ENCODE results near the gene PSKH1.
"Not testable (repeated sequence)": the region's sequence is repeated elsewhere in the genome, so short reads cannot be mapped to it uniquely, and the experiment has no call there.

The PSKH1 gene

DNA sequence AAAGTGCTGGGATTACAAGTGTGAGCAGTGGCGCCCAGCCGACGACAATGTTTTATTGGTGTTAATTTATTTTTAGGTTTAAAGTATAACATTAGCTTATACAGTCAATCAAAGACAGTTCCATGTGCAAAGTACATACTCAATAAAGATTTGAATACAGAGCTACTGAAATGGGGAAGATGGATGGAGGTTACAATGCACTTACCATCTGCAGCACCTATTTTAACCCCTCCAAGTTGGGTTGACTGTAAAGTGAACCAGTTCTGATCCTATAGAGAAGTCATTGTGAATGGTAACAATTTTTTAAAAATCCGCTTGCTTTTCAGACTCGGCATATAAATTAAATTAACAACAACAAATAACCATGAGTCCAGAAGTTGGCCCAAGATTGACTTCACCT lies 679 bp upstream of the PSKH1 start:
- H3K27ac Mint-ChIP-seq = peak overlapping the region; percentile 63
- no peaks in the 10 kb centered on the region for H3K27me3 Mint-ChIP-seq
- ATAC-seq = no peak
- no peak for DNase-seq
- peaks cover 36% of the 10 kb centered on the region for H3K4me1 Mint-ChIP-seq
- H3K9me3 Mint-ChIP-seq = no peaks in the 10 kb centered on the region
- peaks cover 5% of the 10 kb centered on the region for H3K36me3 Mint-ChIP-seq (ENCODE audit: low read depth)
- peak overlapping the region; percentile 80 for H3K4me3 Mint-ChIP-seq

DNA sequence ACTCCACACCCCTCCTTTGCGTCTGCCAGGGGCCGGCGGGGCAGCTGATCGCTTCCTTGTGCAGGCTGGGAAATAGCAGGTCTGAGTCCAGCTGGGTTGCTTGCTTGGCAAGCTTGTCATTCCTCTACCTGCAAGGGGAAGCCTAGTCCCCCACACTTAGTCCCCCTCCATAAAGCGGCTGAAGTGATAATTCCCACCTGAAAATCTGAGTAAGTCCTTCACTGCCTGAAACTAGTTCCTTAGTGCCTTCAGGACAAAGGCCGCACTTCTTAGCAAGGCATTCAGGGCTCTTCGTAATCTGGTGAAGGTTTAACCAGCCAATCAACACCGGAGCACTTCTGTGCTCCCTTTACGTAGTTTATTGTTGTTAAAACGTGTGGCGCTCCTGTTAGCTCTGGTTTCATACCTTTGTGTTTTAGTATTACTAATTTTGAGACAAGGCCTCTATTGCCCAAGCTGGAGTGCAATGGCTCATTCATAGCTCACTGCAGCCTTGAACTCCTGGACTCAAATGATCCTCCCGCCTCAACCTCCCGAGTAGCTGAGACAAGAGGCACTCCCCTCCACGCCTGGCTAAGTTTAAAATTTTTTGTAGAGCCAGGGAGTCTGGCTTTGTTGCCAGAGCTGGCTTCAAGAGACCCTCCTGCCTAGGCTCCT lies 817 bp downstream of the PSKH1 start:
- DNase-seq (no peak), ATAC-seq (no peak)
- H3K4me1 Mint-ChIP-seq = peaks cover 36% of the 10 kb centered on the region
- H3K27ac Mint-ChIP-seq = peak overlapping the region; percentile 92
- peaks cover 5% of the 10 kb centered on the region for H3K36me3 Mint-ChIP-seq (ENCODE audit: low read depth)
- no peaks in the 10 kb centered on the region for H3K9me3 Mint-ChIP-seq
- H3K4me3 Mint-ChIP-seq = peak overlapping the region; percentile 94
- H3K27me3 Mint-ChIP-seq = no peaks in the 10 kb centered on the region

DNA sequence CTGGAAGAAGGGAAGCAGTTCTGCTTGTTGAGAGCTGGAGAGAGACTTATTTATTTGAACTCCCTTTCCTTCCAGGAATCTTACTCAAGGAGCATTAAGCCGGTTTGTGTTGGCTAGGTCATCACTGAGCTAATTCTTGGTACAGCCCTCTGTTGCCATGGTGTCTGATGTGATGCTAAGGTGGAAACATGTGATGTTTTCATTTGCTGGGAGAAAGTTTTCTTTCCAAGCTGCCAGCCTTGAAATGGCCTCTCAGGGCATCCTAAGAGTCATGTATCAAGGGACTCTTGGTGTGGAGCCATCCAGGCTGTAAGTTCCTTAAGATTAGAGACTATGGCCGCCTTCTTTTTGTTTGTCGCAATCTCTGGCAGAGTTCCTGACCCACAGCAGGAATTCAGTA lies 4.2 kb downstream of the PSKH1 start:
- Mint-ChIP-seq H3K27me3 (no peaks in the 10 kb centered on the region), H3K27ac (no peak overlapping the region), H3K9me3 (no peaks in the 10 kb centered on the region), H3K4me1 (peaks cover 36% of the 10 kb centered on the region), H3K4me3 (no peak overlapping the region), H3K36me3 (ENCODE audit: low read depth) (peaks cover 5% of the 10 kb centered on the region)
- DNase-seq = no peak
- no peak for ATAC-seq

DNA sequence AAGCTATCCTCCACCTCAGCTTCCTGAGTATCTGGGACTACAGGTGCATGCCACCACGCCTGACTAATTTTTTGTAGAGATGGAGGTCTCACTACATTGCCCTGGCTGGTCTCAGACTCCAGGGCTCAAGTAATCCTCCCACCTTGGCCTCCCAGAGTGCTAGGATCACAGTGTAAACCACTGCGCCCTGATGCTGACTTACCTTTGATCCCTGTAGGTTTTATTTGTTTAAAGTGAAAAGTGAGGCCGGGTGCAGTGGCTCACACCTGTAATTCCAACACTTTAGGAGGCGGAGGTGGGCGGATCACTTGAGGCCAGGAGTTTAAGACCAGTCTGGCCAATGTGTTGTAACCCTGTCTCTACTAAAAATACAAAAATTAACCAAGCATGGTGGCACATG lies 8.7 kb downstream of the PSKH1 start:
- no peak overlapping the region for H3K4me3 Mint-ChIP-seq
- no peak overlapping the region for H3K27ac Mint-ChIP-seq
- H3K27me3 Mint-ChIP-seq = no peaks in the 10 kb centered on the region
- DNase-seq = no peak
- H3K36me3 Mint-ChIP-seq (ENCODE audit: low read depth) = peaks cover 2% of the 10 kb centered on the region
- ATAC-seq = no peak
- no peaks in the 10 kb centered on the region for H3K9me3 Mint-ChIP-seq
- H3K4me1 Mint-ChIP-seq = peaks cover 6% of the 10 kb centered on the region

DNA sequence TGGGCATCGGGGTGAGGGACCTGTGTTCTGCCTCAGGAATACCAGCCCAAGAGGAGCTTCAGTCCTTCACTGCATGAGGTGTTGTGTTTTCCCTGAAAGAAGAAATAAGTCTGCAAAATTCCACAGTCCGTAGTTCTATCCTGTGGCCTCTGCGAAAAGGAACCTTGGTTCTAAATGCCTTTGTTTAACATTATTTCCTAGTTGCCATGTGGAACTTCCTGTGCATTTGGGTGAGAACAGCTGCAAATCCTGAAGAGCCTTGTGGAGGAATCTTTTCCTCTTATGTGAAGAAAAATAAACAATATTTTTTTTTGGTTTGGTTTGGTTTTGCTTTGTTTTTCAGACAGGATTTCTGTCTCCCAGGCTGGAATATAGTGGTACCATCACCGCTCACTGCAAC lies 9.8 kb downstream of the PSKH1 start:
- Mint-ChIP-seq H3K9me3 (no peaks in the 10 kb centered on the region), H3K27me3 (no peaks in the 10 kb centered on the region), H3K4me1 (peaks cover 5% of the 10 kb centered on the region), H3K27ac (no peak overlapping the region), H3K4me3 (no peak overlapping the region), H3K36me3 (ENCODE audit: low read depth) (peaks cover 2% of the 10 kb centered on the region)
- ATAC-seq = no peak
- DNase-seq = no peak

DNA sequence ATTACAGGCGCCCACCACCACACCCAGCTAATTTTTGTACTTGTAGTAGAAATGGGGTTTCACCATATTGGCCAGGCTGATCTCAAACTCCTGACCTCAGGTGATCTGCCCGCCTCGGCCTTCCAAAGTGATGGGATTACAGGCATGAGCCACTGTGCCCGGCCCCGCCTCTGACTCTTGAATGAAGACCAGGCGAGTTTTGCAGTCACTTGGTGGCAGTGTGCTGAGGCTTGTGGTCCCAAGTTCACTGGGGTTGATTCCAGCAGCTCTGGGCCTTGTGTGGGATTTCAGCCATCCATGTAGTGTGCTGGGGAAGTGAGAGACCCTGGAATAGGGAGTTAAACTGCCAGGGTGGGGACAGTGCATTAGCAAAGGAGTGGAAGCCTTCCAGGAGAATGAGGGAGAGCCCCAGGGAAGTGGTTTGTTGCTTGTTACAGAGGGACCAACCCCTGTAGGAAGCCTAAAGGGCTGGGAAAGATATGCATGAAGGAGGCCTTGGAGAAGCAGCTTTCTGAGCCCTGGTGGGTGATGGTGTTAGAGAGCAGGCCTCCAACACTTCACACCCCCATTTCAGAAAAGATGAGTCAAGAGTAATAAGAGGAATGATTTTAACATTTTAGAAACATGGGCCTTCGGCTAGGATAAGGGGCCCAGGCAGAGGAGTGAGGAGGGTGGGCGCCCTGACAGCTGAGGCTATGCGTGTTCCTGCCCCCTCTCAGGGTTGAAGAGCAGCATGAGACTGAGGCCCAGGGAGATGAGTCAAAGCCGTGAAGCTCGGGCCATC lies 14.5 kb downstream of the PSKH1 start:
- peak; percentile 51 for ATAC-seq
- Mint-ChIP-seq H3K4me3 (no peak overlapping the region), H3K36me3 (ENCODE audit: low read depth) (peaks cover 9% of the 10 kb centered on the region), H3K27ac (peak overlapping the region; percentile 61), H3K27me3 (no peaks in the 10 kb centered on the region), H3K9me3 (no peaks in the 10 kb centered on the region), H3K4me1 (peaks cover 23% of the 10 kb centered on the region)
- no peak for DNase-seq

DNA sequence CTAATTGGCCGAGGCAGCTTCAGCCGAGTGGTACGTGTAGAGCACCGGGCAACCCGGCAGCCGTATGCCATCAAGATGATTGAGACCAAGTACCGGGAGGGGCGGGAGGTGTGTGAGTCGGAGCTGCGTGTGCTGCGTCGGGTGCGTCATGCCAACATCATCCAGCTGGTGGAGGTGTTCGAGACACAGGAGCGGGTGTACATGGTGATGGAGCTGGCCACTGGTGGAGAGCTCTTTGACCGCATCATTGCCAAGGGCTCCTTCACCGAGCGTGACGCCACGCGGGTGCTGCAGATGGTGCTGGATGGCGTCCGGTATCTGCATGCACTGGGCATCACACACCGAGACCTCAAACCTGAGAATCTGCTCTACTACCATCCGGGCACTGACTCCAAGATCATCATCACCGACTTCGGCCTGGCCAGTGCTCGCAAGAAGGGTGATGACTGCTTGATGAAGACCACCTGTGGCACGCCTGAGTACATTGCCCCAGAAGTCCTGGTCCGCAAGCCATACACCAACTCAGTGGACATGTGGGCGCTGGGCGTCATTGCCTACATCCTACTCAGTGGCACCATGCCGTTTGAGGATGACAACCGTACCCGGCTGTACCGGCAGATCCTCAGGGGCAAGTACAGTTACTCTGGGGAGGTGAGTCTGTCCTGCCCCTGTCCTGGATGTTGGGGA lies 16.1 kb downstream of the PSKH1 start:
- Mint-ChIP-seq H3K4me3 (no peak overlapping the region), H3K9me3 (no peaks in the 10 kb centered on the region), H3K36me3 (ENCODE audit: low read depth) (peaks cover 9% of the 10 kb centered on the region), H3K27me3 (no peaks in the 10 kb centered on the region), H3K4me1 (peaks cover 23% of the 10 kb centered on the region), H3K27ac (no peak overlapping the region)
- ATAC-seq = no peak
- no peak for DNase-seq

DNA sequence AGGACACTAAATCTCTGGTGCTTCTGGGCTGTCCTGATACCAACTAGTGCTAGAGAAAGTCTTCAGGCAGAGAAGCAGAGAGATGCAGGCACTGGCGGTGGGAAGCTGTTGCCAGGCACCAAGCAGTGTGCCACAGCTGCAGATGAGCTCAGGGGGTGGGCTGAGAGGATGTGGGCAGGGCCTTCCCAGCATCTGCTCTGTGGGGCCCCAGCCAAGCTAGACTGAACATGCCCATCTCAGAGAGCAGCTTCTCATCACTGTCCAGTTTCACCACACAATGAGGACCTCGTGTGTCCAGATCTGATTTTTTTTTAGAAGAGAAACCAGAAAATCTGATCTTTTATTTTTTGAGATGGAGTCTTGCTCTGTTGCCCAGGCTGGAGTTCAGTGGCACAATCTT lies 17.1 kb downstream of the PSKH1 start:
- H3K4me3 Mint-ChIP-seq = no peak overlapping the region
- no peak overlapping the region for H3K27ac Mint-ChIP-seq
- H3K36me3 Mint-ChIP-seq (ENCODE audit: low read depth) = peaks cover 9% of the 10 kb centered on the region
- no peaks in the 10 kb centered on the region for H3K27me3 Mint-ChIP-seq
- peaks cover 23% of the 10 kb centered on the region for H3K4me1 Mint-ChIP-seq
- DNase-seq (no peak), ATAC-seq (peak; percentile 80)
- no peaks in the 10 kb centered on the region for H3K9me3 Mint-ChIP-seq

DNA sequence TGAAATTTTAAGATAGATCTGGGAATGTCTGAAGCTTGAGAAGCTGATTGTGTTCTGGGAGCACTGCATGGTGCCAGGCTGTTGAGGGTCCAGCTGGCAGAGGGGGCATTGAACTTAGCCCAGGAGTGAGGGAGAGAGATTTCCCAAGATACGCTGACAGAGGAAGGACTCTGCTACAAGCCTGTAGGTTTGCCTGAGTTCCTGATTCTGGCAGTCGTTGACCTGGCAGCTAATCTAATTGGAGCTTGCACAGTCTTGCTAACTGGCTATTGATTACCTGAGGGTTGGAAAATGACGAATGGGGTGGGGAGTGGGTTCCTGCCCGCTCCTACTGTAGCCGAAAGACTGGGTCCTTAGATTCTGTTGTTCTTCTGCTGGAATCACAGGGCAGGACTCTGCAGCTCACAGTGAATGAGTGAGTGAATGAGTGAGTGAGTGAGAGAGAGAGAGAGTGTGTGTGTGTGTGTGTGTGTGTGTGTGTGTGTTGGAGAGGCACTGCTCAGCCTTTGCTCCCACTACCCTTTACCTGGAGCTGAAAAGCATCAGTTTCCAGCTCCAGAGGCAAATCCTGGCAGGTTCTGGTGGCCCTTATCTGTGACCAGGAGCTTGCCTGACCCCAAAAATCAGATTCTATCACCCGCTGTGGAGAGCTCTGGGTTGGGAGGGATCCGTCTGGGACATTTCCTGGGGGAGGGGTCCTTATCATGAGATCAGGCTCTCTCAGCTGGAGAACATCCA lies 21.9 kb downstream of the PSKH1 start:
- H3K27ac Mint-ChIP-seq = no peak overlapping the region
- peaks cover 7% of the 10 kb centered on the region for H3K36me3 Mint-ChIP-seq (ENCODE audit: low read depth)
- peaks cover 28% of the 10 kb centered on the region for H3K4me1 Mint-ChIP-seq
- no peak overlapping the region for H3K4me3 Mint-ChIP-seq
- DNase-seq (no peak), ATAC-seq (no peak)
- H3K9me3 Mint-ChIP-seq = no peaks in the 10 kb centered on the region
- H3K27me3 Mint-ChIP-seq = no peaks in the 10 kb centered on the region

DNA sequence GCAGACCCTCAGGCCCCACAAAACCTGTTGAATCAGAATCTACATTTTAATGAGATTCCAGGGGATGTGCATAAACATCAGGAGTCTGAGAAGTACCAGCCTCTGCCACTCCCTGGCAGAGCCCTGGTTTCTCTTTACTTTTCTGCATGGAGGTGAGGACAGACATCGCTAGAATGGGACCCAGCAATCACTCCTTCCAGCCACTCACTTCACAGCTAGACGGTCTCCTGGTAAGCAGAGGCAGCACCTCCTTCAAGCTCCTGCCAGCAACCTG lies 22.4 kb downstream of the PSKH1 start:
- not testable (repeated sequence) for ATAC-seq, H3K27ac Mint-ChIP-seq
- H3K4me1 Mint-ChIP-seq = peaks cover 25% of the 10 kb centered on the region

DNA sequence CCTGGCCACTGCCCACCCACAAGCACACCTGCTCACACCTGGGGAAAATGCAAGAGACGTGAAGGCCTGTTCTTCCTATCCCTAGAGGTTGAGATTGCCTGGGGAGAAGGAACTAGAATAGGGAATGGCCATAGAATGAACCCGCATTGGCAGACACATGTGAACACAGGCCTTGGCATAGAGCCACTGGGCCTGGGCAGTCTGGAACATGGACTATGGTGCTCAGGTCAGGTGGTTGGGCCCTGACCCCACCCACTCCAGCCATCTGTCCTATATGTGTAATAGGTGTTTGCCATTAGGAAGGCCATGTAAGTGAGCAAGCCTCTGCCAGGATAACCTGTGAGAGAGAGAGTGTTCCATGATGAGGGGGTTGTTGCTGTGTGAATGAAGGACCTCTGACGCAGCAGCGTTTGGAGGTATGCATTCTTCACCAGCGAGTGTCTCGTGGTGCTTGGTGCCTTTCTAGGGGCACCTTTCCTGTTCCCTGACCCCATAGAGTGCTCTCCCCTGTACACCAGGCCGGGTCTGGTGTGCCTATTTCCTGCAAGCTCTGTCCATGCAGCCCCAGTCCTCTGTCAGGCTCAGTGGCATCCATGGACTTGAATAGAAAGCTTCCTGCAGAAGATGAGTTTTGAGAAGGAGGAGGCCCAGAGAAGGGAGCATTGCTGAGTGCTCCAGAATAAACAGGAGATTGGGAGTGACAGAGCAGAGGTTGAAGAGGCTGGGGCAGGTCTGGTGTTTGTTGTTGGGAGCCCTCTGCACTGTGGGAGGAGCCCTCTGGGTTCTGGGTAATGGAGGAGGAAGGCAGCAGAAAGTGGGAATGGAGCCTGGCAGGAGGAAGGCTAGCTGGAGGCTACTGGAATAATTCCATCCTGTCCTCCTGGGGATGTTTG lies 23.0 kb downstream of the PSKH1 start:
- no peaks in the 10 kb centered on the region for H3K9me3 Mint-ChIP-seq
- no peak overlapping the region for H3K4me3 Mint-ChIP-seq

More for the DNA sequence above, 22.4 kb downstream of the PSKH1 start:
- H3K36me3 Mint-ChIP-seq (ENCODE audit: low read depth); H3K4me3 Mint-ChIP-seq; H3K9me3 Mint-ChIP-seq; H3K27me3 Mint-ChIP-seq; DNase-seq: not testable (repeated sequence)

DNA sequence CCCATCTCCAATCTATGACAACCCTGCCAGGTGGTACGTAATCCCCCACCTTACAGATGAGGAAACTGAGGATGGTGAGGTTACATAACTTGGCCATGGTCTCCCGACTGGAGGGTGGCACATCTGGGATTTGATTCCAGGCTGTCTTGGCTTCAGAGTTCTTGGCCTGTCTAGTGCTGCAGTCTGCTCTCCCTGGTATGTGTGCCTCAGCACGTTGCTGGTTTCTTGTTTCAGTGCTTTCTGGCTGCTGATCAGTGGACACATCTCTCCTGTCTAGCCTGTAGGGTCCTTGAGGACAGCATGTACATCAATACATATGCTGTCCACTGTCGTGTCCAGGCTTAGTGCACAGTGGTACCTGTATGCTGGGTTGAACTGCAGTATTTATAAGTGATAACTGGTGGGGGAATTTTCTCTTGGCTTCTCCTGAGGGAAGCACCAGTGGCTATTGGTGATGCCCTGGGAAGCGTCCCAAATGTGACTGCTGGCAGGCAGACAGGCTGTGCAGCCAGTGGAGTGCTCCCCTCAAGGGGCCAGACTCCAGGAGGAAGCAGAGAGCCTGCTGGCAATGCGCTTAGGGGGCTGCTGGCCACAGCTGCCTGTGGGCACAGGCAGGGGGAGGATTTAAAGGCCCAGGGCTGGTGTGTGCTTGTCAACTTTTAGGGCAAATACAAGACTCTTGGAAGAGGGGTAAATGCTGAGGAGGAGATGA lies 24.2 kb downstream of the PSKH1 start:
- no peaks in the 10 kb centered on the region for H3K27me3 Mint-ChIP-seq
- peaks cover 36% of the 10 kb centered on the region for H3K4me1 Mint-ChIP-seq
- no peaks in the 10 kb centered on the region for H3K9me3 Mint-ChIP-seq
- DNase-seq (no peak), ATAC-seq (peak; percentile 0)
- peak overlapping the region; percentile 85 for H3K27ac Mint-ChIP-seq
- no peak overlapping the region for H3K4me3 Mint-ChIP-seq
- peaks cover 7% of the 10 kb centered on the region for H3K36me3 Mint-ChIP-seq (ENCODE audit: low read depth)

More for the DNA sequence above, 23.0 kb downstream of the PSKH1 start:
- Mint-ChIP-seq H3K27ac (peak overlapping the region; percentile 46), H3K27me3 (no peaks in the 10 kb centered on the region), H3K36me3 (ENCODE audit: low read depth) (peaks cover 5% of the 10 kb centered on the region), H3K4me1 (peaks cover 24% of the 10 kb centered on the region)
- no peak for ATAC-seq
- no peak for DNase-seq

DNA sequence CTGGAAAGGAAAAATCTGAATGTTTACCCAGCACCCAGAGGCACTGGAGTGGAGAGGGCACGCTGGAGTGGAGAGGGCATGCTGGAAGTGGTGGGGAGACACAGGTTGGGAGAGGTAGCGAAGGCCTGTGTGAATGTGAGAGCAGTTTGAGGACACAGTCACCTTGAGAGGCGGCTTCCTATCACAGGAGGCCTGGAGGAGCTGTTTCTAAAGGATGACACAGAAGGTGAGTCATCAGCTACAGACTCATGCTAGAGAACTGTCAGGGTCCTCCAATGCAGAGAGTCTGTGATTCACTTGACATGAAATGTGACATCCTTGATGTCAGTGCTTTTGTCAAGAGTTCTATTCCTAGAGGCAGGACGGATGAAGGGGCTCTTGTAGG lies 24.8 kb downstream of the PSKH1 start:
- H3K9me3 Mint-ChIP-seq = no peaks in the 10 kb centered on the region
- peaks cover 7% of the 10 kb centered on the region for H3K36me3 Mint-ChIP-seq (ENCODE audit: low read depth)
- H3K4me3 Mint-ChIP-seq = no peak overlapping the region
- DNase-seq (peak; percentile 35), ATAC-seq (peak; percentile 99)
- peak overlapping the region; percentile 85 for H3K27ac Mint-ChIP-seq
- peaks cover 38% of the 10 kb centered on the region for H3K4me1 Mint-ChIP-seq
- H3K27me3 Mint-ChIP-seq = no peaks in the 10 kb centered on the region
